Thoracic aorta (tissue), 2 donors: ENCODE measurements around the gene CCDC117. TPM values are rescaled to one million over a fixed set of nuclear protein-coding genes. Genes with fewer than 3 reads are reported as not detected.

Experiments
- ATAC-seq: fragments of 150-250 bp; one replicate; pipeline ENCODE4 v1.8.0; 2017; ENCODE audit warnings: low read depth; ENCODE audit not compliant: insufficient number of reproducible peaks, low FRiP score
- DNase-seq: peaks from one replicate; pipeline ENCODE4 v3.0.0-alpha.2; 2020; ENCODE audit warnings: low spot score
- H3K27ac ChIP-seq, 2 donors: fragments of 200-600 bp; sonication (generic); 1 replicate in 1 of 2; 2 replicates in 1 of 2; pipeline ENCODE4 v1.5.1; 2016; ENCODE audit warnings: mild to moderate bottlenecking in 2 of 2, moderate library complexity in 2 of 2
- H3K27me3 ChIP-seq: fragments of 200-600 bp; sonication (generic); replicated peaks from 2 replicates; pipeline ENCODE4 v1.6.0; 2016; ENCODE audit warnings: mild to moderate bottlenecking; ENCODE audit not compliant: insufficient read depth
- H3K36me3 ChIP-seq: fragments of 200-600 bp; sonication (generic); one replicate; pipeline ENCODE4 v1.5.1; 2016
- H3K4me1 ChIP-seq, 2 donors: fragments of 200-600 bp; sonication (generic); 1 replicate in 1 of 2; 2 replicates in 1 of 2; pipeline versions ENCODE4 v1.5.1 to v1.6.0; 2016; ENCODE audit warnings: low read depth in 2 of 2, mild to moderate bottlenecking in 1 of 2; ENCODE audit not compliant: control insufficient read depth in 1 of 2
- H3K4me3 ChIP-seq: fragments of 200-600 bp; sonication (generic); 2 replicates; pipeline ENCODE4 v1.5.1; 2016; ENCODE audit warnings: mild to moderate bottlenecking
- H3K9me3 ChIP-seq: fragments of 200-600 bp; sonication (generic); 2 replicates; pipeline ENCODE4 v1.5.1; 2016
- total RNA-seq, 2 donors: library from RNA; depleted of rRNA; stranded (reverse); fragments of >200 nt; gene quantifications; one replicate each; pipeline versions ENCODE4 v1.1.0 to v1.2.3, GENCODE V29; 2016
- TF ChIP-seq, protein P1 (sequence below): fragments of 200-600 bp; sonication (generic); IDR thresholded peaks from one replicate; pipeline ENCODE4 v1.5.1; 2019; ENCODE audit warnings: antibody characterized with exemption

The CCDC117 gene
- total RNA-seq, 2 donors from 2014 or later = 15.2 to 18.4 TPM

DNA sequence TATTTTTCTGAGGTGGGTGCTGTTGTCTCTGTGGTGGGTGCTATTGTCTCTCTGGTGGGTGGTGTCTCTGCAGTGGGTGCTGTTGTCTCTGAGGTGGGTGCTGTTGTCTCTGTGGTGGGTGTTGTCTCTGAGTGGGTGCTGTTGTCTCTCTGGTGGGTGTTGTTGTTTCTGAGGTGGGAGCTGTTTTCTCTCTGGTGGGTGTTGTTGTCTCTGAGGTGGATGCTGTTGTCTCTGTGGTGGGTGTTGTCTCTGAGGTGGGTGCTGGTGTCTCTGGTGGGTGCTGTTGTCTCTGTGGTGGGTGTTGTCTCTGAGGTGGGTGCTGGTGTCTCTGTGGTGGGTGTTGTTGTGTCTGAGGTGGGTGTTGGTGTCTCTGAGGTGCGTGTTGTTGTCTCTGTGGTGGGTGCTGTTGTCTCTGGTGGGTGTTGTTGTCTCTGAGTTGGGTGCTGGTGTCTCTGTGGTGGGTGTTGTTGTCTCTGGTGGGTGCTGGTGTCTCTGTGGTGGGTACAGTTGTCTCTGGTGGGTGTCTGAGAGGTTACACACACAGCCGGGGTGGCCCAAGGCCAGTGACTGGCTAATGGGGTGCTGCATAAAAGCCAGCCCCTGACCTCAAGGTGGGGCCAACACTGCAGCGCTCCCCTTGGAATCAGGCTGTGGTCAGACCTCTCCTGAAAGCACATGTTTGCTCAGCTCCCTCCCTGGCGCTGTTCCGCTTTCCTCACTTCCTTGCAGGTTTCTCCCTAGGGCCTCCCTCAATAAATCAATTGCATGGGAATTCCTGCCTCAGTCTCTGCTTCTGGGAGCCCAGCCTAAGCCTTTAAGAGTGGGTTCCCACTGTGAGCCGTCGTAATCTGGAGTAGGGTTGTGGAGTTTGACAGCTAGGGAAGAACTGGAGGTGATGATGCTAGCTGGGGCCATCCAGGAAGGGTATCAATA is 58.9 kb downstream of the CCDC117 start:
- no peaks in the 10 kb centered on the region for H3K36me3 ChIP-seq
- TF ChIP-seq, protein P1, sequence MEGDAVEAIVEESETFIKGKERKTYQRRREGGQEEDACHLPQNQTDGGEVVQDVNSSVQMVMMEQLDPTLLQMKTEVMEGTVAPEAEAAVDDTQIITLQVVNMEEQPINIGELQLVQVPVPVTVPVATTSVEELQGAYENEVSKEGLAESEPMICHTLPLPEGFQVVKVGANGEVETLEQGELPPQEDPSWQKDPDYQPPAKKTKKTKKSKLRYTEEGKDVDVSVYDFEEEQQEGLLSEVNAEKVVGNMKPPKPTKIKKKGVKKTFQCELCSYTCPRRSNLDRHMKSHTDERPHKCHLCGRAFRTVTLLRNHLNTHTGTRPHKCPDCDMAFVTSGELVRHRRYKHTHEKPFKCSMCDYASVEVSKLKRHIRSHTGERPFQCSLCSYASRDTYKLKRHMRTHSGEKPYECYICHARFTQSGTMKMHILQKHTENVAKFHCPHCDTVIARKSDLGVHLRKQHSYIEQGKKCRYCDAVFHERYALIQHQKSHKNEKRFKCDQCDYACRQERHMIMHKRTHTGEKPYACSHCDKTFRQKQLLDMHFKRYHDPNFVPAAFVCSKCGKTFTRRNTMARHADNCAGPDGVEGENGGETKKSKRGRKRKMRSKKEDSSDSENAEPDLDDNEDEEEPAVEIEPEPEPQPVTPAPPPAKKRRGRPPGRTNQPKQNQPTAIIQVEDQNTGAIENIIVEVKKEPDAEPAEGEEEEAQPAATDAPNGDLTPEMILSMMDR = no peak
- no peaks in the 10 kb centered on the region for H3K4me1 ChIP-seq
- ATAC-seq (no peak), DNase-seq (no peak)
- no peaks in the 10 kb centered on the region for H3K27me3 ChIP-seq
- H3K9me3 ChIP-seq = no peaks in the 10 kb centered on the region
- no peak overlapping the region for H3K27ac ChIP-seq
- H3K4me3 ChIP-seq = no peak overlapping the region

- H3K9me3 ChIP-seq = no peaks in the 10 kb centered on the region
- no peak for DNase-seq
- TF ChIP-seq, protein P1 = no peak
These were observed 60.2 kb downstream of the CCDC117 start for GRCh38 chr22:28832731-28833130.

GRCh38 chr22:28833276-28833923 is 60.9 kb downstream of the CCDC117 start:
- Histone ChIP-seq H3K27ac (no peak overlapping the region), H3K36me3 (no peaks in the 10 kb centered on the region), H3K4me1 (no peaks in the 10 kb centered on the region), H3K4me3 (no peak overlapping the region), H3K27me3 (no peaks in the 10 kb centered on the region), H3K9me3 (no peaks in the 10 kb centered on the region)
- TF ChIP-seq, protein P1 = no peak
- DNase-seq = no peak
- no peak for ATAC-seq

More at GRCh38 chr22:28832731-28833130, 60.2 kb downstream of the CCDC117 start:
- no peaks in the 10 kb centered on the region for H3K36me3 ChIP-seq
- no peaks in the 10 kb centered on the region for H3K27me3 ChIP-seq
- no peaks in the 10 kb centered on the region for H3K4me1 ChIP-seq
- no peak overlapping the region for H3K27ac ChIP-seq
- no peak for ATAC-seq
- no peak overlapping the region for H3K4me3 ChIP-seq

- H3K9me3 ChIP-seq = no peaks in the 10 kb centered on the region
- TF ChIP-seq, protein P1 = no peak
- H3K27ac ChIP-seq = no peak overlapping the region
- ATAC-seq (no peak), DNase-seq (no peak)
- H3K4me1 ChIP-seq = no peaks in the 10 kb centered on the region
- H3K36me3 ChIP-seq = no peaks in the 10 kb centered on the region
- H3K4me3 ChIP-seq = no peak overlapping the region
- H3K27me3 ChIP-seq = no peaks in the 10 kb centered on the region
These were observed 63.2 kb downstream of the CCDC117 start for GRCh38 chr22:28835630-28836189.

DNA sequence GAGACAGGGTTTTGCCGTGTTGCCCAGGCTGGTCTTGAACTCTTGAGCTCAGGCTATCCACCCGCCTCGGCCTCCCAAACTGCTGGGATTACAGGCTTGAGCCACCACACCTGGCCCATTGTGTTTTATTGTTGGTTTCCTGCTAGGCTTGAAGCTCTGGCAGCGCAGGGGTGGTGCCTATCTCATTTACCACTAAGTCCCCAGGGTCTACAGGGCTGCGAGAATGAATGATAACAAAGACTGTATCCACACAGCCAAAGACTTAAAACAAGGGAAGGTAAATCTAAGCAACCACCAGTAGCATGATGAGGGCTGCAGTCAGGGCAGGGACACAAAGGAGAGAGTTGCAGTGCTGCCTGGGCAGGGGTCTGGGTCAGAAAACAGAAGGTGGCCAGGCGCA is 65.1 kb downstream of the CCDC117 start:
- ATAC-seq (no peak), DNase-seq (no peak)
- Histone ChIP-seq H3K36me3 (no peaks in the 10 kb centered on the region), H3K4me1 (no peaks in the 10 kb centered on the region), H3K4me3 (no peak overlapping the region), H3K27ac (no peak overlapping the region), H3K27me3 (no peaks in the 10 kb centered on the region), H3K9me3 (no peaks in the 10 kb centered on the region)
- TF ChIP-seq, protein P1 = no peak
